Endothelial cell of umbilical vein (primary cell): ENCODE results near the gene PLEKHA4. TPM values are rescaled to one million over a fixed set of nuclear protein-coding genes. Genes with fewer than 3 reads are reported as not detected.
A peak's percentile ranks its signal among the peaks of the same experiment; 100 is the strongest.

Experiments
- BruUV-seq: library from RNA; stranded (reverse); fragments of 400-500 nt; replicated peaks from 2 replicates; lab custom pipeline; 2021; lab: Mats Ljungman, UMichigan
- CTCF ChIA-PET: fragments of 300-600, 350-600 bp; sonication (Branson Sonifier 250); formaldehyde crosslinking; loops from one replicate; lab custom pipeline; 2021; ENCODE audit warnings: antibody characterized with exemption, inconsistent platforms; lab: Charles Lee
- POLR2A ChIA-PET: fragments of 300-600, 350-600 bp; sonication (Branson Sonifier 250); formaldehyde crosslinking; loops from one replicate; lab custom pipeline; 2021; ENCODE audit warnings: antibody characterized with exemption, inconsistent platforms; lab: Charles Lee
- DNase-seq: peaks from one replicate; pipeline ENCODE4 v3.0.0-alpha.2; 2011; ENCODE audit warnings: low read depth, low spot score
- FAIRE-seq: peaks from 2 replicates; lab custom pipeline; 2011; peaks lifted over from hg19 to GRCh38; lab: Jason Lieb, UNC
- H2AFZ ChIP-seq: 2 replicates; pipeline ENCODE4 v1.6.0; 2012; ENCODE audit warnings: low read depth, low read length, control low read depth, inconsistent platforms
- H3K27ac ChIP-seq: 2 replicates; pipeline ENCODE4 v1.5.1; 2011; ENCODE audit warnings: low read depth, mild to moderate bottlenecking, control low read depth, low read length, moderate library complexity; ENCODE audit not compliant: insufficient read depth
- H3K27me3 ChIP-seq, 2 experiments: 2 replicates each; pipeline versions ENCODE4 v1.6.0 to v1.6.1; 2011; ENCODE audit warnings: low read length in 2 of 2, mixed read lengths in 1 of 2; ENCODE audit not compliant: control insufficient read depth in 2 of 2, insufficient read depth in 2 of 2
- H3K36me3 ChIP-seq, 2 experiments: 2 replicates in 1 of 2; 3 replicates in 1 of 2; pipeline ENCODE4 v1.5.1; 2011; ENCODE audit warnings: low read length in 2 of 2, mild to moderate bottlenecking in 1 of 2, moderate library complexity in 1 of 2; ENCODE audit not compliant: control insufficient read depth in 2 of 2, insufficient read depth in 2 of 2; ENCODE audit errors: extremely low read depth in 1 of 2
- H3K4me1 ChIP-seq: 3 replicates; pipeline ENCODE4 v1.5.1; 2011; ENCODE audit warnings: mild to moderate bottlenecking, low read length; ENCODE audit not compliant: control insufficient read depth, insufficient read depth; ENCODE audit errors: extremely low read depth
- H3K4me2 ChIP-seq: 2 replicates; pipeline ENCODE4 v1.6.1; 2011; ENCODE audit warnings: low read length, control low read depth, mixed read lengths; ENCODE audit not compliant: insufficient read depth
- H3K4me3 ChIP-seq, 3 experiments: fragments of 200-600 bp in 1 of 3; sonication (generic), shearing (Covaris generic) in 1 of 3; replicated peaks in 1 of 3; 2 replicates each; pipeline ENCODE4 v1.5.1; 2011 to 2016; ENCODE audit warnings: control low read depth in 3 of 3, low read length in 3 of 3, mild to moderate bottlenecking in 2 of 3, inconsistent platforms in 1 of 3, low read depth in 1 of 3, moderate library complexity in 1 of 3; ENCODE audit not compliant: insufficient read depth in 1 of 3
- H3K79me2 ChIP-seq: 2 replicates; pipeline ENCODE4 v1.6.0; 2012; ENCODE audit warnings: low read length, inconsistent platforms; ENCODE audit not compliant: control insufficient read depth, insufficient read depth
- H3K9ac ChIP-seq: replicated peaks from 2 replicates; pipeline ENCODE3; 2011; ENCODE audit warnings: low read length, control low read depth; ENCODE audit not compliant: insufficient read depth; ENCODE audit errors: extremely low read depth
- H3K9me1 ChIP-seq: replicated peaks from 3 replicates; pipeline ENCODE4 v1.6.0; 2011; ENCODE audit warnings: mild to moderate bottlenecking, low read length; ENCODE audit not compliant: control insufficient read depth, insufficient read depth; ENCODE audit errors: extremely low read depth
- H3K9me3 ChIP-seq: replicated peaks from 2 replicates; pipeline ENCODE4 v1.5.1; 2012; ENCODE audit warnings: low read length, inconsistent platforms; ENCODE audit not compliant: control insufficient read depth, insufficient read depth
- H4K20me1 ChIP-seq: replicated peaks from 2 replicates; pipeline ENCODE3; 2011; ENCODE audit warnings: mild to moderate bottlenecking, low read length; ENCODE audit not compliant: control insufficient read depth, insufficient read depth; ENCODE audit errors: extremely low read depth
- EZH2 ChIP-seq: IDR thresholded peaks from 2 replicates; pipeline ENCODE4 v1.6.1; 2012; ENCODE audit warnings: borderline replicate concordance, low read depth, mild to moderate bottlenecking, moderate library complexity, low read length, inconsistent platforms; ENCODE audit not compliant: severe bottlenecking
- FOS ChIP-seq: IDR thresholded peaks from 2 replicates; pipeline ENCODE4 v1.6.1; 2011; ENCODE audit warnings: mild to moderate bottlenecking, low read length, moderate library complexity, borderline replicate concordance; ENCODE audit not compliant: insufficient read depth
- GATA2 ChIP-seq: IDR thresholded peaks from 2 replicates; pipeline ENCODE4 v1.7.0; 2011; ENCODE audit warnings: low read depth, mild to moderate bottlenecking, moderate library complexity, mixed read lengths, low read length; ENCODE audit not compliant: insufficient read length, insufficient read depth
- JUN ChIP-seq: IDR thresholded peaks from 2 replicates; pipeline ENCODE4 v1.6.1; 2011; ENCODE audit warnings: borderline replicate concordance, low read depth; ENCODE audit not compliant: insufficient read length, insufficient read depth
- MYC ChIP-seq: IDR thresholded peaks from one replicate; pipeline ENCODE4 v1.6.1; 2011; ENCODE audit warnings: mild to moderate bottlenecking, low read depth, low read length
- POLR2A ChIP-seq: IDR thresholded peaks from 2 replicates; pipeline ENCODE4 v1.6.1; 2012; ENCODE audit warnings: low read depth, mild to moderate bottlenecking, control low read depth, low read length
- POLR2AphosphoS5 ChIP-seq: IDR thresholded peaks from 2 replicates; pipeline ENCODE4 v1.6.1; 2012; ENCODE audit warnings: low read depth, mild to moderate bottlenecking, control low read depth, low read length, moderate library complexity; ENCODE audit not compliant: insufficient read depth
- dilution Hi-C: fragments of 300-500 bp; cut with MboI; formaldehyde crosslinking; loops from one replicate; pipeline ENCODE4 v1.15.0; 2019; ENCODE audit warnings: low sequenced_read_pairs; ENCODE audit not compliant: extremely low pct_ligation_motif_present
- intact Hi-C: fragments of 100-400 bp; cut with micrococcal nuclease; formaldehyde crosslinking; loops from one replicate; pipeline ENCODE4 v1.10.0; 2022
- polyA plus RNA-seq, 4 experiments: library from polyadenylated mRNA; depleted of rRNA in 3 of 4; stranded (reverse) in 3 of 4; unstranded in 1 of 4; fragments of >200 nt; gene quantifications; 2 replicates each; pipeline versions ENCODE4 v1.2.1 to v1.2.3, GENCODE V29; 2011 to 2012; ENCODE audit warnings: missing spikeins in 1 of 4
- total RNA-seq: library from RNA; stranded (reverse); gene quantifications from 2 replicates; pipeline ENCODE4 v1.2.3, GENCODE V29; 2021
- TF ChIP-seq, protein P1 (sequence below): IDR thresholded peaks from 2 replicates; pipeline ENCODE4 v1.6.1; 2011; ENCODE audit not compliant: insufficient read depth, insufficient read length
- TF ChIP-seq, protein P2 (sequence below), 2 donors: IDR thresholded peaks; 1 replicate in 1 of 2; 2 replicates in 1 of 2; pipeline ENCODE4 v1.5.1; 2011; ENCODE audit warnings: low read length in 2 of 2, mild to moderate bottlenecking in 2 of 2, moderate library complexity in 2 of 2, control low read depth in 1 of 2, inconsistent platforms in 1 of 2, low read depth in 1 of 2; ENCODE audit not compliant: insufficient read depth in 1 of 2; ENCODE audit errors: extremely low read depth in 1 of 2

PLEKHA4 gene
- total and polyA plus RNA-seq, 2 donors (not counting 3 experiments of a cell fraction or from before 2014, with no cell fraction given) = 4.5 to 10.1 TPM

DNA sequence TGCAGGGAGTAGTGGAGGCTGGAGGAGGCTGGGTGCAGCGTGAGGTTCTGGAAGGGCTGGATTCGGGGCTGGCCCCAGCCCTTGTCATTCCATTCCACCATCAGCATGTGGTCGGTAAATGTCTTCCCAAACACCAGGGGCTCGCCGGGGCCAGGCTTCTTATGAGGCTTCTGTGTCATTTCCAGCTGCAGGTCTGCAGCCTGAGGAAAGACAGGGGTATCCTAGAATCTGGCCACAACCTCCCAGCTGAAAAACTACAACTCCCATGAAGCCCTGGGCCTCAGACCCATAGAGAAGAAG is 61.9 kb downstream of the PLEKHA4 start:
- no TSS peak for BruUV-seq
- DNase-seq (peak; percentile 39), FAIRE-seq (peak; percentile 87)
- no peak overlapping the region for H3K4me3 ChIP-seq
- no peaks in the 10 kb centered on the region for H4K20me1 ChIP-seq
- H3K4me2 ChIP-seq = no peak overlapping the region
- H3K9ac ChIP-seq = no peak overlapping the region
- H3K27ac ChIP-seq = no peak overlapping the region
- no peaks in the 10 kb centered on the region for H3K9me3 ChIP-seq
- POLR2A ChIA-PET = interaction anchor here (0.6 kb wide), 1 partner anchor 90 kb away, joined by 3 read pairs; no protein-coding TSS in a partner anchor
- H3K27me3 ChIP-seq = no peaks in the 10 kb centered on the region
- CTCF ChIA-PET = interaction anchor here (1.5 to 3.1 kb wide), 4 partner anchors 11 to 36 kb away, joined by 10 to 24 read pairs (median 12); partner anchors contain the start of gene HSD17B14
- H3K79me2 ChIP-seq = no peaks in the 10 kb centered on the region
- dilution Hi-C loops = no loop called here
- peaks cover 6% of the 10 kb centered on the region for H3K4me1 ChIP-seq
- H3K36me3 ChIP-seq = no peaks in the 10 kb centered on the region
- TF ChIP-seq, protein P1, sequence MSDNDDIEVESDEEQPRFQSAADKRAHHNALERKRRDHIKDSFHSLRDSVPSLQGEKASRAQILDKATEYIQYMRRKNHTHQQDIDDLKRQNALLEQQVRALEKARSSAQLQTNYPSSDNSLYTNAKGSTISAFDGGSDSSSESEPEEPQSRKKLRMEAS = no peak
- TF ChIP-seq POLR2A (no peak), POLR2AphosphoS5 (no peak), GATA2 (no peak), EZH2 (no peak), FOS (no peak), MYC (no peak), JUN (no peak)
- TF ChIP-seq, protein P2, sequence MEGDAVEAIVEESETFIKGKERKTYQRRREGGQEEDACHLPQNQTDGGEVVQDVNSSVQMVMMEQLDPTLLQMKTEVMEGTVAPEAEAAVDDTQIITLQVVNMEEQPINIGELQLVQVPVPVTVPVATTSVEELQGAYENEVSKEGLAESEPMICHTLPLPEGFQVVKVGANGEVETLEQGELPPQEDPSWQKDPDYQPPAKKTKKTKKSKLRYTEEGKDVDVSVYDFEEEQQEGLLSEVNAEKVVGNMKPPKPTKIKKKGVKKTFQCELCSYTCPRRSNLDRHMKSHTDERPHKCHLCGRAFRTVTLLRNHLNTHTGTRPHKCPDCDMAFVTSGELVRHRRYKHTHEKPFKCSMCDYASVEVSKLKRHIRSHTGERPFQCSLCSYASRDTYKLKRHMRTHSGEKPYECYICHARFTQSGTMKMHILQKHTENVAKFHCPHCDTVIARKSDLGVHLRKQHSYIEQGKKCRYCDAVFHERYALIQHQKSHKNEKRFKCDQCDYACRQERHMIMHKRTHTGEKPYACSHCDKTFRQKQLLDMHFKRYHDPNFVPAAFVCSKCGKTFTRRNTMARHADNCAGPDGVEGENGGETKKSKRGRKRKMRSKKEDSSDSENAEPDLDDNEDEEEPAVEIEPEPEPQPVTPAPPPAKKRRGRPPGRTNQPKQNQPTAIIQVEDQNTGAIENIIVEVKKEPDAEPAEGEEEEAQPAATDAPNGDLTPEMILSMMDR (IDR thresholded peaks at IDR 0.05; ENCODE audit: extremely low read depth in 1 of 2, insufficient read depth in 1 of 2, low read depth in 1 of 2, low read length in 2 of 2) = no peak
- H3K9me1 ChIP-seq = no peaks in the 10 kb centered on the region
- intact Hi-C loops = no loop called here
- no peak overlapping the region for H2AFZ ChIP-seq
